ENCODE measurements around the gene SSB.
"Not testable (repeated sequence)": the region's sequence is repeated elsewhere in the genome, so short reads cannot be mapped to it uniquely, and the experiment has no call there.

The SSB gene

DNA sequence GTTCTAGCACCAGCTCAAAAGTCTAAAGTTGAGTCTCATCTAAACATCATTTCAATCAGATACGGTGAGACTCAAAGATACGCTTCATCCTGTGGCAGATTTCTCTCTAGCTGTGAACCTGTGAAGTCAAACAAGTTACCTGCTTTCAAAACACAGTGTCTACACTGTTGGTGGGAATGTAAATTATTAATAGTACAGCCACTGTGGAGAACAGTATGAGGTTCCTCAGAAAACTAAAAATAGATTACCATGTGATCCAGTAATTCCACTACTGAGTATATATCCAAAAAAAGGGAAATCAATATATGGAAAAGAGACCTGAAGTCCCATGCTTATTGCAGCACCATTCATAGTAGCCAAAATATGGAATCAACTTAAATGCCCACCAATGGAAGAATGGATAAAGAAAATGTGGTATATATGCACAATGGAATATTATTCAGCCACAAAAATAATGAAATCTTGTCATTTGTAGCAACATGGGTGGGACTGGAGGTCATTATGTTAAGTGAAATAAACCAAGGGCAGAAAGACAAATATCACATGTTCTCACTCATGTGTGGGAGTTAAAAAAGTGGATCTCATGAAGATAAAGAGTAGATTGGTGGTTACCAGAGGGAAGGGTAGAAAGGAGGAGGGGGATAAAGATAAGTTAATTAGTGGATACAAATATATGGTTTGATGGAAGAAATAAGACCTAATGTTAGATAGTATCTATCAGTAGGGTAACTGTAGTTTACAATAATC is 40.2 kb downstream of the SSB start:
- H3K27me3 ChIP-seq (ENCODE audit: insufficient read depth, low read length) = no peaks in the 10 kb centered on the region
- H3K9me3 ChIP-seq (ENCODE audit: insufficient read depth, low read depth, low read length) = no peaks in the 10 kb centered on the region
- no peak overlapping the region for H3K4me3 ChIP-seq (ENCODE audit: low read length)
- H3K4me1 ChIP-seq (ENCODE audit: insufficient read depth, low read length) = no peaks in the 10 kb centered on the region
- no peak overlapping the region for H3K9ac ChIP-seq (ENCODE audit: low read depth, low read length)
- 90% methylated on average over 2 of the region's 2 CpGs for WGBS
- no peak overlapping the region for H3K27ac ChIP-seq (ENCODE audit: low read depth, low read length)
- H3K36me3 ChIP-seq (ENCODE audit: insufficient read depth, low read length) = peaks cover 6% of the 10 kb centered on the region; the same call in 1 of the 2 replicates

DNA sequence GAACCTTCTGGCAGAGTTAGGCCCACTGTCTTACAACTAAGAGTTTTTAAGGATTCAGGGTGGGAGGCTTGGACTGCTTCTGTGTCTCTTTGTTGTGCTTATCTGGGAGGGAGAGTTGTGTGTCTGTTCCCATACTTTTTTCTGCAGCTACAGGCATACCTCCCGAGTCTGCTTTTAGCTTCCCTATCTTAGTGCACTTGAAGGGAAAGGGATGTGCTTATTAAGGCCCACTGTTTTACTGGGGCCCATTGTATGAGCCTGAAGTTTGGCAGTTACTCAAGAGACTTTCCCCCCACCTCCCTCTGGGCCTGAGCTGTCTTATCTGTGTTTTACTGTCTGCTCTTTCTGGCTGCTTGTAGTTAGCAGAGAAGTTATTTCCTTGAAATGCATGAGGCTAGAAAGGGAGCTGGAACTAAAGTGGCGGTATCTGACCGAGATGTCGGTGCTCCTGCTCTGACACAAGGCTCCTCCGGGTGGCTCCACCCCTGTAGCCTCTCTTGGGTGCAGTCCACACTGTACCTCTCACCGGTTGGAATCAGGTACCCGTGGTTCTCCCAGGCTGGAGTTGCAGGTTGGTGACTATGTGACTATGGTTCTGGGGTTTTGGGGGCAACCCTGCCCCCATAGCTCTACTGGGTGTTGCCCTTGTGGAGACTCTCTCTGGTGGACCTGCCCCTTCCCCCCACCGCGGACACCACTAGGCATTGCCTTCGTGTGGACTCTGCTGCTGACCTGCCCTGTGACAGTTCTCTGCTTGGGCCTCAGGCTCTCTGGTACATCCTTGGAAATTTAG is 41.5 kb downstream of the SSB start:
- 84% methylated on average over 10 of the region's 10 CpGs for WGBS
- H3K36me3 ChIP-seq (ENCODE audit: insufficient read depth, low read length) = peaks cover 6% of the 10 kb centered on the region; the same call in 1 of the 2 replicates
- H3K4me3 ChIP-seq (ENCODE audit: low read length) = no peak overlapping the region
- H3K4me1 ChIP-seq (ENCODE audit: insufficient read depth, low read length) = no peaks in the 10 kb centered on the region
- no peaks in the 10 kb centered on the region for H3K27me3 ChIP-seq (ENCODE audit: insufficient read depth, low read length)
- no peak overlapping the region for H3K9ac ChIP-seq (ENCODE audit: low read depth, low read length)
- no peak overlapping the region for H3K27ac ChIP-seq (ENCODE audit: low read depth, low read length)
- no peaks in the 10 kb centered on the region for H3K9me3 ChIP-seq (ENCODE audit: insufficient read depth, low read depth, low read length)

DNA sequence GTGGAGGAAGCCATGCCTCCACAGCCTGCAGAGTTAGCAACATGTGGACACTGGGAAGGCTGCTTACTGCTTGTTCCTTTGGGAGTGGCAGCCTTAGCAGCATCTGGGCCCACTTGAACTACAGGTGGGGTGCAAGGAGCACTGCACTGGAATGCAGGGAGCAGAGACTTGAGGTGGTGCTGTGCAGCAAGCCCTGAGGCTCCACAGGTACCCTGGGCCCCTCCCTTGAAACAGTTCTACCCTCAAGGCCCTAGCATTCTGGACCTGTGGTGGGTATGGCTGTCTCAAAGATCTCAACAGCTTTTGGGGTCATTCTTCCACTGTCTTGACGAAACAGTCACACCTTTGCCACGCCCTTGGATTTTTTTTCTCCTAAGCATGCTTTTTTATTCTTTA is 42.1 kb downstream of the SSB start:
- no peaks in the 10 kb centered on the region for H3K9me3 ChIP-seq (ENCODE audit: insufficient read depth, low read depth, low read length)
- H3K27me3 ChIP-seq (ENCODE audit: insufficient read depth, low read length) = no peaks in the 10 kb centered on the region
- no peak overlapping the region for H3K4me3 ChIP-seq (ENCODE audit: low read length)
- peaks cover 6% of the 10 kb centered on the region; the same call in 1 of the 2 replicates for H3K36me3 ChIP-seq (ENCODE audit: insufficient read depth, low read length)
- no peak overlapping the region for H3K9ac ChIP-seq (ENCODE audit: low read depth, low read length)
- H3K4me1 ChIP-seq (ENCODE audit: insufficient read depth, low read length) = no peaks in the 10 kb centered on the region
- WGBS = 96% methylated on average over 2 of the region's 2 CpGs
- no peak overlapping the region for H3K27ac ChIP-seq (ENCODE audit: low read depth, low read length)

DNA sequence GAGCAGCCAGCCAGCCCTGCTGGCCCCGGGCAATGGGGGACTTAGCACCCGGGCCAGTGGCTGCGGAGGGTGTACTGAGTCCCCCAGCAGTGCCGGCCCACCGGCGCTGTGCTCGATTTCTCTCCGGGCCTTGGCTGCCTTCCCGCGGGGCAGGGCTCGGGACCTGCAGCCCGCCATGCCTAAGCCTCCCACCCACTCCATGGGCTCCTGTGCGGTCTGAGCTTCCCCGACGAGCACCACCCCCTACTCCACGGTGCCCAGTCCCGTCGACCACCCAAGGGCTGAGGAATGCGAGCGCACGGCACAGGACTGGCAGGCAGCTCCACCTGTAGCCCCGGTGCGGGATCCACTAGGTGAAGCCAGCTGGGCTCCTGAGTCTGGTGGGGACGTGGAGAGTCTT is 43.0 kb downstream of the SSB start:
- not testable (repeated sequence) for H3K4me1 ChIP-seq (ENCODE audit: insufficient read depth, low read length); H3K27ac ChIP-seq (ENCODE audit: low read depth, low read length); H3K4me3 ChIP-seq (ENCODE audit: low read length); H3K27me3 ChIP-seq (ENCODE audit: insufficient read depth, low read length); H3K9me3 ChIP-seq (ENCODE audit: insufficient read depth, low read depth, low read length); H3K36me3 ChIP-seq (ENCODE audit: insufficient read depth, low read length); H3K9ac ChIP-seq (ENCODE audit: low read depth, low read length)
- 96% methylated on average over 18 of the region's 24 CpGs for WGBS

DNA sequence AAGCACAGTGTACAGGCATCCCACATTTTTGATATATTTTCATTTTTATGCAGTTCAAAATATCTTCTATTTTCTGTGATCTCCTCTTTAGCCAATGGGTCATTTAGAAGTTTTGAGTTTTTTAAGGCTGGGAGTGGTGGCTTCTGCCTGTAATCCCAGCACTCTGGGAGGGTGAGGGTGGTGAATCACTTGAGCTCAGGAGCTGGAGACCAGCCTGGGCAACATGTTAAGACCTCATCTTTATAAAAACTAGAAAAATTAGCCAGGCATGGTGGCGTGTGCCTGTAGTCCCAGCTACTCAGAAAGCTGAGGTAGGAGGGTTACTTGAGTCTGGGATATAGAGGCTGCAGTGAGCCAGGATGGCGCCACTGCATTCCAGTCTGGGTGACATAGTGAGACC is 46.3 kb downstream of the SSB start:
- no peaks in the 10 kb centered on the region for H3K9me3 ChIP-seq (ENCODE audit: insufficient read depth, low read depth, low read length)
- no peak overlapping the region for H3K9ac ChIP-seq (ENCODE audit: low read depth, low read length)
- 83% methylated on average over 2 of the region's 2 CpGs for WGBS
- no peaks in the 10 kb centered on the region for H3K27me3 ChIP-seq (ENCODE audit: insufficient read depth, low read length)
- no peaks in the 10 kb centered on the region; the same call in 1 of the 2 replicates for H3K4me1 ChIP-seq (ENCODE audit: insufficient read depth, low read length)
- H3K4me3 ChIP-seq (ENCODE audit: low read length) = no peak overlapping the region
- peaks cover 6% of the 10 kb centered on the region; the same call in 1 of the 2 replicates for H3K36me3 ChIP-seq (ENCODE audit: insufficient read depth, low read length)
- no peak overlapping the region for H3K27ac ChIP-seq (ENCODE audit: low read depth, low read length)

DNA sequence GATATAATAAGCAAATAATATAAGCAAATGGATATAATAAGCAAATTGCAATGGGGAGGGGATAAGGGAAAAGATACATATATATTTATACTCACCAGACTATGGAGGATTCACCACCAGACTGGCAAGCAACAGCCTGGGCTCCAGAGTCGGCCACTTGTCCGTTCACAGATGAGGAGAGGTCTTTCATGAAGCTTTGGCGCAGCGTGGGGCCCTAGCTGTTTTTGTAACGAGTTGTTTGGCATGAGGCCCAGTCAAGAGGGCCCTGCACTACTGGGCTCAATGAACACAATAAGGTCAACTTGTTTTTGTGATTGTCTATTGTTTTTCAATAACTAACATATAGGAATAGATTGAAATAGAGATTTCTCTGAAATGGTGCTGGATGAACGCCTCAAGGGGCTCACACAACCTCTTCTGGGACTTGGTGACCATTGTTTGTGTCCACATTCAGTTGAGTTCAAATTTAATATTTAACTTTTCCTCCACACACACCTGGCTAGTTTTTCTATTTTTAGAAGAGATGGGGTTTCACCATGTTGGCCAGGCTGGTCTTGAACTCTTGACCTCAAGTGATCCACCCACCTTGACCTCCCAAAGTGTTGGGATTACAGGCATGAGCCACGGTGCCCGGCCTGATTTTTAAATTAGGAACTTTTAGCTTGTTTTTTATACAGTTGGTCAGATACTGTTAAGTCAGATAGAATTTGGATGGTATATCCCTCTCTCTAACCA is 50.5 kb downstream of the SSB start:
- WGBS = 87% methylated on average over 7 of the region's 8 CpGs

DNA sequence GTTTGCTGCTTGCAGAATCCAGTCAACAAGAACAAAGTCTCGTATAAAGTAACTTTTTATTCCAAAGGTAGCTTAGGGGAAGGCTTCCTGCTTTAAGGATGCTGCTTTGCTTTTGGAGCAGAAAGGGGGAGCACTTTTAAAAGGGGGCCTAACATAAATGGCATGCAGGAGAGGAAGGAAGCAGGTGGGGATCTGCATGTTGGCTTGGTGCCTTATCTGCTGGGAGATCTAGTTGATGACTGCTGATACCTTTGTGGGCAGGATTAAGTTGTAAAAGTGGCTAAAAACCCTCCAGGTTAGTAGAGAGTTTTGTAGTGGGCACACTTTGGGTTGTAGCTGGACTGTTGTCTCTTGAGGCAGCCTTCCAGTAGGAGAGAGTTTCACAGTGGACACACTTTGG is 51.0 kb downstream of the SSB start:
- Histone ChIP-seq H3K9me3 (ENCODE audit: insufficient read depth, low read depth, low read length) (no peaks in the 10 kb centered on the region), H3K27me3 (ENCODE audit: insufficient read depth, low read length) (no peaks in the 10 kb centered on the region), H3K4me1 (ENCODE audit: insufficient read depth, low read length) (no peaks in the 10 kb centered on the region; the same call in 1 of the 2 replicates), H3K27ac (ENCODE audit: low read depth, low read length) (no peak overlapping the region), H3K36me3 (ENCODE audit: insufficient read depth, low read length) (no peaks in the 10 kb centered on the region; the same call in 1 of the 2 replicates), H3K4me3 (ENCODE audit: low read length) (no peak overlapping the region), H3K9ac (ENCODE audit: low read depth, low read length) (no peak overlapping the region)
- 88% methylated on average over 1 of the region's 1 CpG for WGBS

More for the DNA sequence above, 50.5 kb downstream of the SSB start:
- H3K27me3 ChIP-seq (ENCODE audit: insufficient read depth, low read length); H3K4me3 ChIP-seq (ENCODE audit: low read length); H3K27ac ChIP-seq (ENCODE audit: low read depth, low read length); H3K9me3 ChIP-seq (ENCODE audit: insufficient read depth, low read depth, low read length); H3K9ac ChIP-seq (ENCODE audit: low read depth, low read length); H3K36me3 ChIP-seq (ENCODE audit: insufficient read depth, low read length); H3K4me1 ChIP-seq (ENCODE audit: insufficient read depth, low read length): not testable (repeated sequence)

DNA sequence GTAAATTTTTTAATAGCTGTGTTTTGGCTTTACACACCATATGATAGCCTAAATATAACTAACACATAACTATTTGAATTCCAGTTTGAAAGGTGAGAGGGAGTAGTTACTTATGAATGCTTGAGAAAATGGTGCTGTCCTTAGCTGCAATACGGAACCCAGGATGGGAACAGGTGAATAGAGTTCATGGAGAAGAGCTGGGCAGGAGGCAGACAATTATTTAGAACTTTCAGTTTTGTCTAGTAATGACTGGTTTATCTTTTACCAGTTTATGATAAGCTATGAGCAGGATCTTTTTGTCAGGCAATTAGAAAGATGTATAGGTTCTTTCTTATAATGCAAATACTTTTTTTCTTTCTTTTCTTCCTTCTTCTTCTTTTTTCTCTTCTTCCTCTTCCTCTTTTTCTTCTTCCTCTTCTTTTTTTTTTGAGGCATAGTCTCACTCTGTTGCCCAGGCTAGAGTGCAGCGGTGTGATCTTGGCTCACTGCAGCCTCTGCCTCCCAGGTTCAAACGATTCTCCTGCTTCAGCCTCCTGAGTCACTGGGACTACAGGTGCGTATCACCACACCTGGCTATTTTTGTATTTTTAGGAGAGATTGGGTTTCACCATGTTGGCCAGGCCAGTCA is 54.5 kb downstream of the SSB start:
- Histone ChIP-seq H3K27ac (ENCODE audit: low read depth, low read length) (no peak overlapping the region), H3K27me3 (ENCODE audit: insufficient read depth, low read length) (no peaks in the 10 kb centered on the region), H3K9me3 (ENCODE audit: insufficient read depth, low read depth, low read length) (no peaks in the 10 kb centered on the region), H3K4me1 (ENCODE audit: insufficient read depth, low read length) (peaks cover 4% of the 10 kb centered on the region; the same call in 1 of the 2 replicates), H3K9ac (ENCODE audit: low read depth, low read length) (no peak overlapping the region), H3K4me3 (ENCODE audit: low read length) (no peak overlapping the region), H3K36me3 (ENCODE audit: insufficient read depth, low read length) (no peaks in the 10 kb centered on the region; the same call in 1 of the 2 replicates)
- WGBS = over 99% methylated on average over 4 of the region's 4 CpGs

DNA sequence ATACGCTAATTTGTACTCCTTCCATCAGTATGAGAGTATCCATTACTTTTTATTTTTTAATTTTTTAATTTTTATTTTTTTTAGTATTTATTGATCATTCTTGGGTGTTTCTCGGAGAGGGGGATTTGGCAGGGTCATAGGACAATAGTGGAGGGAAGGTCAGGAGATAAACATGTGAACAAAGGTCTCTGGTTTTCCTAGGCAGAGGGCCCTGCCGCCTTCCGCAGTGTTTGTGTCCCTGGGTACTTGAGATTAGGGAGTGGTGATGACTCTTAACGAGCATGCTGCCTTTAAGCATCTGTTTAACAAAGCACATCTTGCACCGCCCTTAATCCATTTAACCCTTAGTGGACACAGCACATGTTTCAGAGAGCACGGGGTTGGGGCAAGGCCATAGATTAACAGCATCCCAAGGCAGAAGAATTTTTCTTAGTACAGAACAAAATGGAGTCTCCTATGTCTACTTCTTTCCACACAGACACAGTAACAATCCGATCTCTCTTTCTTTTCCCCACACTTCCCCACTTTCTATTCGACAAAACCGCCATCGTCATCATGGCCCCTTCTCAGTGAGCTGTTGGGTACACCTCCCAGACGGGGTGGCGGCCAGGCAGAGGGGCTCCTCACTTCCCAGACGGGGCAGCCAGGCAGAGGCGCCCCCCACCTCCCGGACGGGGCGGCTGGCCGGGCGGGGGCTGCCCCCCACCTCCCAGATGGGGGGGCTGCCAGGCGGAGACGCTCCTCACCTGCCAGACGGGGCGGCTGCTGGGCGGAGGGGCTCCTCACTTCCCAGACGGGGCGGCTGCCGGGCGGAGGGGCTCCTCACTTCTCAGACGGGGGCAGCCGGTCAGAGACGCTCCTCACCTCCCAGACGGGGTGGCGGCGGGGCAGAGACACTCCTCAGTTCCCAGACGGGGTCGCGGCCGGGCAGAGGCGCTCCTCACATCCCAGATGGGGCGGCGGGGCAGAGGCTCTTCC is 56.9 kb downstream of the SSB start:
- not testable (repeated sequence) for H3K27me3 ChIP-seq (ENCODE audit: insufficient read depth, low read length); H3K4me3 ChIP-seq (ENCODE audit: low read length); H3K27ac ChIP-seq (ENCODE audit: low read depth, low read length); H3K9me3 ChIP-seq (ENCODE audit: insufficient read depth, low read depth, low read length); H3K9ac ChIP-seq (ENCODE audit: low read depth, low read length); H3K36me3 ChIP-seq (ENCODE audit: insufficient read depth, low read length); H3K4me1 ChIP-seq (ENCODE audit: insufficient read depth, low read length)
- 93% methylated on average over 39 of the region's 42 CpGs for WGBS

DNA sequence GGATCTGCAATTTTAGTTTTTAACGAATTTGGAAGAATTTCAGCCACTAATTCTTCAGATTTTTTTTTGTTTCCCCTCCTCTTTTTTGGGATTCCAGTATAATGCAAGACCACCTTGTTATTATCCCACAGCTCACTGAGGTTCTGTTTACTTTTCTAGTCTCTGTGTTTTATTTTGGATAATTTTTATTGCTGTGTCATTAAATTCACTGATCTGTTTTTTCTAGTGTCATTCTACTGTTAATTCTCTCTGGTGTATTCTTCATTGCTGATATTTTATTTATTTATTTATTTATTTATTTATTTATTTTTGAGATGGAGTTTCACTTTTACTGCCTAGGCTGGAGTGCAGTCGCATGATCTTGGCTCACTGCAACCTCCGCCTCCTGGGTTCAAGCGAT is 60.8 kb downstream of the SSB start:
- WGBS = 94% methylated on average over 4 of the region's 4 CpGs
- Histone ChIP-seq H3K4me3 (ENCODE audit: low read length) (no peak overlapping the region), H3K9ac (ENCODE audit: low read depth, low read length) (no peak overlapping the region), H3K27me3 (ENCODE audit: insufficient read depth, low read length) (no peaks in the 10 kb centered on the region), H3K27ac (ENCODE audit: low read depth, low read length) (no peak overlapping the region), H3K4me1 (ENCODE audit: insufficient read depth, low read length) (peaks cover 16% of the 10 kb centered on the region), H3K36me3 (ENCODE audit: insufficient read depth, low read length) (no peaks in the 10 kb centered on the region; the same call in 1 of the 2 replicates), H3K9me3 (ENCODE audit: insufficient read depth, low read depth, low read length) (no peaks in the 10 kb centered on the region)
